Measurements from ENCODE around the gene RPS17. TPM values are rescaled to one million over a fixed set of nuclear protein-coding genes. Genes with fewer than 3 reads are reported as not detected.

The RPS17 gene
- total RNA-seq, 4 donors from 2014 or later, result 649 to 1,349 (median 1,094) TPM

- TF ChIP-seq POLR2A (IDR thresholded peaks at IDR 0.05) (no peak), EP300 (IDR thresholded peaks at IDR 0.05; ENCODE audit: low read depth) (no peak), POLR2AphosphoS5 (IDR thresholded peaks at IDR 0.05) (no peak), CTCF (IDR thresholded peaks at IDR 0.05) (no peak)
- WGBS, 2 donors (ENCODE audit: low coverage in 1 of 2), result 89 to 100% methylated on average over 1 of the region's 1 CpG
- Histone ChIP-seq H3K36me3 (no peaks in the 10 kb centered on the region), H3K4me3 (no peak overlapping the region), H3K27ac (no peak overlapping the region), H3K9me3 (no peaks in the 10 kb centered on the region), H3K27me3 (no peaks in the 10 kb centered on the region), H3K4me1 (no peaks in the 10 kb centered on the region)
- intact Hi-C loops (cut with DNase I; ENCODE audit: low total_unique reads), result loop anchor here (10.0 kb wide), 1 partner anchor 500 kb away; no protein-coding TSS in a partner anchor
- DNase-seq, result no peak
- in situ Hi-C loops (cut with MboI; ENCODE audit: low pct_ligation_motif_present in 1 of 4, low pct_unique_long_range_greater_than_20kb in 1 of 4, low sequenced_read_pairs in 3 of 4), result no loop called here
Observed at GRCh38 chr15:82554351-82554750, 14.1 kb upstream of the RPS17 start.

GRCh38 chr15:82553846-82554245 is 13.6 kb upstream of the RPS17 start:
- H3K9me3 ChIP-seq, result no peaks in the 10 kb centered on the region
- no peaks in the 10 kb centered on the region for H3K36me3 ChIP-seq
- intact Hi-C loops (cut with DNase I; ENCODE audit: low total_unique reads) (loop anchor here (10.0 kb wide), 1 partner anchor 499 kb away; no protein-coding TSS in a partner anchor), in situ Hi-C loops (cut with MboI; ENCODE audit: low pct_ligation_motif_present in 1 of 4, low pct_unique_long_range_greater_than_20kb in 1 of 4, low sequenced_read_pairs in 3 of 4) (no loop called here)
- no peak for TF ChIP-seq EP300 (IDR thresholded peaks at IDR 0.05; ENCODE audit: low read depth)
- TF ChIP-seq POLR2AphosphoS5 (IDR thresholded peaks at IDR 0.05), result no peak
- TF ChIP-seq CTCF (IDR thresholded peaks at IDR 0.05), result no peak
- TF ChIP-seq POLR2A (IDR thresholded peaks at IDR 0.05), result no peak
- DNase-seq, result no peak
- H3K27ac ChIP-seq, result no peak overlapping the region
- H3K27me3 ChIP-seq, result no peaks in the 10 kb centered on the region
- no peak overlapping the region for H3K4me3 ChIP-seq
- H3K4me1 ChIP-seq, result no peaks in the 10 kb centered on the region
- 57 to 82% methylated on average over 1 of the region's 1 CpG for WGBS, 2 donors (ENCODE audit: low coverage in 1 of 2)

GRCh38 chr15:82552861-82553260 is 12.6 kb upstream of the RPS17 start:
- Histone ChIP-seq H3K9me3 (no peaks in the 10 kb centered on the region), H3K4me1 (no peaks in the 10 kb centered on the region), H3K4me3 (no peak overlapping the region), H3K36me3 (no peaks in the 10 kb centered on the region), H3K27ac (no peak overlapping the region), H3K27me3 (no peaks in the 10 kb centered on the region)
- intact Hi-C loops (cut with DNase I; ENCODE audit: low total_unique reads) (loop anchor here (10.0 kb wide), 1 partner anchor 498 kb away; no protein-coding TSS in a partner anchor), in situ Hi-C loops (cut with MboI; ENCODE audit: low pct_ligation_motif_present in 1 of 4, low pct_unique_long_range_greater_than_20kb in 1 of 4, low sequenced_read_pairs in 3 of 4) (no loop called here)
- DNase-seq, result no peak
- no peak for TF ChIP-seq POLR2A (IDR thresholded peaks at IDR 0.05)
- TF ChIP-seq POLR2AphosphoS5 (IDR thresholded peaks at IDR 0.05), result no peak
- TF ChIP-seq EP300 (IDR thresholded peaks at IDR 0.05; ENCODE audit: low read depth), result no peak
- no peak for TF ChIP-seq CTCF (IDR thresholded peaks at IDR 0.05)
- 65% methylated on average over 2 of the region's 2 CpGs; no CpG with 5 or more reads in 1 of the 2 donors for WGBS, 2 donors (ENCODE audit: low coverage in 1 of 2)

GRCh38 chr15:82551646-82552247 is 11.5 kb upstream of the RPS17 start:
- in situ Hi-C loops (cut with MboI; ENCODE audit: low pct_ligation_motif_present in 1 of 4, low pct_unique_long_range_greater_than_20kb in 1 of 4, low sequenced_read_pairs in 3 of 4) (no loop called here), intact Hi-C loops (cut with DNase I; ENCODE audit: low total_unique reads) (loop anchor here (10.0 kb wide), 1 partner anchor 497 kb away; no protein-coding TSS in a partner anchor)
- no peak overlapping the region for H3K4me3 ChIP-seq
- H3K27me3 ChIP-seq, result no peaks in the 10 kb centered on the region
- no peak overlapping the region for H3K27ac ChIP-seq
- H3K9me3 ChIP-seq, result no peaks in the 10 kb centered on the region
- WGBS, 2 donors (ENCODE audit: low coverage in 1 of 2), result 66 to 72% methylated on average over 5 of the region's 5 CpGs
- TF ChIP-seq CTCF (IDR thresholded peaks at IDR 0.05), result no peak
- no peak for TF ChIP-seq POLR2A (IDR thresholded peaks at IDR 0.05)
- TF ChIP-seq POLR2AphosphoS5 (IDR thresholded peaks at IDR 0.05), result no peak
- no peak for TF ChIP-seq EP300 (IDR thresholded peaks at IDR 0.05; ENCODE audit: low read depth)
- no peak for DNase-seq
- H3K36me3 ChIP-seq, result no peaks in the 10 kb centered on the region
- H3K4me1 ChIP-seq, result no peaks in the 10 kb centered on the region

Data from transverse colon (tissue), 4 donors.